GM21515 (cell line): ENCODE measurements around the gene AMBRA1.

Experiments used
- ATAC-seq: cut with Tn5 transposase; IDR thresholded peaks from one replicate; pipeline ENCODE4 v1.9.1; 2021; ENCODE audit not compliant: unreplicated experiment

AMBRA1 gene

GRCh38 chr11:46356924-46357482 lies 236.8 kb downstream of the AMBRA1 start:
- no peak for ATAC-seq

- no peak for ATAC-seq
Measured at GRCh38 chr11:46353698-46354097, 240.1 kb downstream of the AMBRA1 start.

GRCh38 chr11:46352063-46352841 lies 241.6 kb downstream of the AMBRA1 start:
- no peak for ATAC-seq

- no peak for ATAC-seq
Measured at GRCh38 chr11:46351606-46352005, 242.2 kb downstream of the AMBRA1 start.

GRCh38 chr11:46351148-46351547 lies 242.7 kb downstream of the AMBRA1 start:
- ATAC-seq: no peak

- ATAC-seq: no peak
Measured at GRCh38 chr11:46350695-46351094, 243.1 kb downstream of the AMBRA1 start.

GRCh38 chr11:46348566-46349401 lies 245.0 kb downstream of the AMBRA1 start:
- no peak for ATAC-seq

- ATAC-seq: peak; percentile 4
Measured at GRCh38 chr11:46347637-46348311, 246.0 kb downstream of the AMBRA1 start.

GRCh38 chr11:46346886-46347636 lies 246.8 kb downstream of the AMBRA1 start, which contains the start of gene DGKZ:
Gene DGKZ (plus strand): TSS chr11:46347463. CDS start chr11:46347660, 197 bp downstream.
- peak; percentile 69 for ATAC-seq
